Anterior cingulate cortex (tissue), 58 donors: ENCODE results near the gene SCGB2A2.

Source experiments
- DNase-seq, 58 donors: peaks; one replicate each; lab custom pipeline; 2025; lab: John Stamatoyannopoulos, UW

The SCGB2A2 gene

GRCh38 chr11:62298975-62299374 lies 29.0 kb downstream of the SCGB2A2 start, which contains the start of gene SCGB1D4:
Gene SCGB1D4 (minus strand): TSS chr11:62299075. CDS start chr11:62299010, 65 bp downstream.
- no peak for DNase-seq

- DNase-seq, result no peak
Measured at GRCh38 chr11:62306227-62306626, 36.3 kb downstream of the SCGB2A2 start.

GRCh38 chr11:62307950-62308349 lies 38.0 kb downstream of the SCGB2A2 start:
- no peak for DNase-seq

GRCh38 chr11:62309991-62310390 lies 40.0 kb downstream of the SCGB2A2 start:
- DNase-seq, result no peak

GRCh38 chr11:62315431-62315830 lies 45.5 kb downstream of the SCGB2A2 start:
- DNase-seq, result no peak

DNA sequence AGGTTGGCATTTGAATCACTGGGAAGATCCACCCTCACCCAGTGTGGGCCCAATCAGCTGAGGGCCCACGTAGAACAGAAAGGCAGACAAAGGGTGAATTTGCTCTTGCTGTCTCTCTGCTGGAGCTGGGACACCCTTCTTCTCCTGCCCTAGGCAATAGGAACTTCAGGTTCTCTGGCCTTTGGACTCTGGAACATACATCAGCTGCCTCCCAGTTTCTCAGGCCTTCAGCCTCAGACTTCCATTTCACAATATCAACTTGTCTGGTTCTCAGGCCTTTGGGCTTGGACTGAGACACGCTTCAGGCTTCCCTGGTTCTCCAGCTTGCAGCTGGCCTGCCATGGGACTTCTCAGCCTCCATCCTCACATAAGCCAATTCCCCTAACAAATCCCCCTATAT lies 52.6 kb downstream of the SCGB2A2 start:
- DNase-seq, result no peak
